GM19035 (cell line): ENCODE measurements around the gene WFDC6.

Source experiments
- ATAC-seq: cut with Tn5 transposase; IDR thresholded peaks from one replicate; pipeline ENCODE4 v1.9.1; 2021; ENCODE audit not compliant: unreplicated experiment

WFDC6 gene

GRCh38 chr20:45518282-45518681 lies 21.0 kb downstream of the WFDC6 start:
- no peak for ATAC-seq

DNA sequence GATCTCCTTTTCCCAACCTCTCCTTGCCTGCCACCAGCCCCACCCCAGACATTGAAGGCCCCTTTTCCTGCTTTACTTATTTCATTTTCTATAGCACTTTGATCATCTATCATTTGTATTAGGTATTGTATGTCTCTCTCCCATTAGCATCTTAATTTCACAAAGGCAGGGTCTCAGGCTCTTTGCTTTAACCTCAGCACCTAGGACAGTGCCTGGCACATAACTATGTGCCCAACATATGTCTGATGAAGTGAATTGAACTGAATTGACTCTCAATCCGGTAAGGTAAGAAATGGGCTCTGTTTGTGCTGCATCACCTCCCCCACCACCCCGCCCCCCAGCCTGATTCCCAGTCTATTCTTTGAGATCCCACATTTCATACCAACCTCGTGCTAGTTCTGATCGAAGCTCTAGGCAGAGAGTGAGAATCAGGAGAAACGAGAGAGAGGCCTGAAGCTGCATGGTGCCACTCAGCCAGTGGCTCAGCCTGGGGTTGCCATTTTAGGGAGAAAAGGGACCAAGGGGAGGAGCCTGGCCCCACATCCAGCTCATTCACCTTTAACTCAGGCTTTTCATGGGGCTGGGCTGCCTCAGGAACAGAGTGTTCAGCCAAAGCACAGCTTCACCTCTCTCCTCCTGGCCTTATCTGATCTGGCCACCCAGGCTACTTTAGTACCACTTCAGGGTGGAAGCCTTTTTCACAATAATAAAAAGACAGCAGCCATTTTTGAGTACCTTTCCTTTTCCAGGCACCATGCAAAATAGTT lies 24.0 kb downstream of the WFDC6 start, which contains the start of gene SPINT3:
Gene SPINT3 (minus strand): TSS at position 476 of the 767 bp plus-strand sequence. CDS start 14 bp downstream, at position 462.
- ATAC-seq: no peak

DNA sequence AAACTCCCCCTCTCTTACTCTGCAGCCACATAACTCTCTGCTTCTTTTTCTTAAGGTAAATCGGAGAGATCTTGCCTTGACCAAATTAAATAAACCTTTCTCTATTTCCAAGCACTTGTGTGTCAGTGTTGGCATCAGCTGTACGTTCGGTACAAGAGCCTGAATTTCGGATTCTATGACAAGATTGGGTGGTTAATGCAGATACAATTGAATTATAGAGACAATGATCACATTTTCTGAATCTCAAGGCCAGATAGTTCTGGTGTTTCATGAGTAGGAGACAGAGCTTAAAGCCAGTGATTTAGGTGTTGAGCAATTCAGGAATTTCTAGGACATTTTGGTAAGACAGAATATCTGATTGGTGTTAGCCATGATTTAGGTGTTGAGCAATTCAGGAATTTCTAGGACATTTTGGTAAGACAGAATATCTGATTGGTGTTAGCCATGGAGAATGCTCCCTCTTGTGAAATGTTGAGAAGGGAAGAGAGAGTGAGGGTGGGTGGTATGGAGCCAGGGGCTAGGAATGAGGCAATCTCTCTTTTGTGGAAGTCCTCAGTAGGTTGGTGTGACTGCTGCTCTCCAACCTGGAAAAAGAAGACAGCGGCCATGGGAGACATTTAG lies 28.9 kb downstream of the WFDC6 start:
- no peak for ATAC-seq

DNA sequence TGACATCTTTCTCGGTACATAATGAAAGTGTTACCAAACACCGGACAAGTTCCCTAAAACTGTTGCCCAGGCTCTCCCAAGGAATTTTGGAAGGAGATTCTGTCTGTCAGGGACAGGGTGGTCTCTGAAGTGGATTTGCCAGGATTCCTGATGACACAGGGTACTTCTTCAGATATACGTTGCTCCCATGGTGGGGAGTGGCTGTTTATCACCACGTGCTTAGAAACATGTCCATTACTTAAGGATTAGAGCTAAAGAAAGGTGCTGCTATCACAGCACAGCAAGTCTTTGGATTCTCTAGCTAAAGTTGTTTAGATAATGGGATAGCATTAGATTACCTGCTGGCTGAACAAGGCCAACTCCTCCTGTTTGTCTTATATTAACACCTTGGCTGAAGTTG lies 30.2 kb downstream of the WFDC6 start:
- no peak for ATAC-seq

DNA sequence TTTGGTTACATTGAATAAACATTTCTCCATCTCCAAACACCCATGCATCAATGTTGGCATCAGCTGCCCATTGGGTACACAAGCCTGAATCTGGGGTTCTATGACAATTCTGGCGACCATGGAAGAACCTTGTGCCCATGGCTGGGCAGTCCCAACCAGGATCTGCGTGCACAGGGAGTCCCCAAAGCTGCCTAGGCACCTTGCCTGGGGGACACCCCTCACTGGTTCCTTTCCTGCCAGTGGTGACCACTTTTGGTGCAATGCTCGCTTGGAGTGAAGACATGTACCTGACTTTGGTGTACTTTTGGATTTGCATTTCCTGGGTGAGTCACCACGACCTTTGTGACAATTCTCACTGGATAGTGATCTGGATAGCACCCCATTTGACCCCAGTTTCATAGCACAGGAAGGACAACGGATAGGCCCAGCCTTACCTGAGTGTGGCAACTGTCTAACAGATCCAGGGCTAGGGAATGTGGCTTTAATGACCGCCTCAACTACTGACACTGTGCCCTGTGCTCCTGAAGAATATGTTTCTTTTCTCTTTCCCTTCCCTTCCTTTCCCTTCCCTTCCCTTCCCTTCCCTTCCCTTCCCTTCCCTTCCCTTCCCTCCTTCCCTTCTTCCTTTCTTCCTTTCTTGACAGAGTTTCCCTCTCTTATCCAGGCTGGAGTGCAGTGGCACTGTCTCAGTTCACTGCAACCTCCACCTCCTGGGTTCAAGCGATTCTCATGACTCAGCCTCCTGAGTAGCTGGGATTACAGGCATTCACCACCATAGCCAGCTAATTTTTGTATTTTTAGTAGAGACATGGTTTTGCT lies 31.0 kb downstream of the WFDC6 start:
- no peak for ATAC-seq

DNA sequence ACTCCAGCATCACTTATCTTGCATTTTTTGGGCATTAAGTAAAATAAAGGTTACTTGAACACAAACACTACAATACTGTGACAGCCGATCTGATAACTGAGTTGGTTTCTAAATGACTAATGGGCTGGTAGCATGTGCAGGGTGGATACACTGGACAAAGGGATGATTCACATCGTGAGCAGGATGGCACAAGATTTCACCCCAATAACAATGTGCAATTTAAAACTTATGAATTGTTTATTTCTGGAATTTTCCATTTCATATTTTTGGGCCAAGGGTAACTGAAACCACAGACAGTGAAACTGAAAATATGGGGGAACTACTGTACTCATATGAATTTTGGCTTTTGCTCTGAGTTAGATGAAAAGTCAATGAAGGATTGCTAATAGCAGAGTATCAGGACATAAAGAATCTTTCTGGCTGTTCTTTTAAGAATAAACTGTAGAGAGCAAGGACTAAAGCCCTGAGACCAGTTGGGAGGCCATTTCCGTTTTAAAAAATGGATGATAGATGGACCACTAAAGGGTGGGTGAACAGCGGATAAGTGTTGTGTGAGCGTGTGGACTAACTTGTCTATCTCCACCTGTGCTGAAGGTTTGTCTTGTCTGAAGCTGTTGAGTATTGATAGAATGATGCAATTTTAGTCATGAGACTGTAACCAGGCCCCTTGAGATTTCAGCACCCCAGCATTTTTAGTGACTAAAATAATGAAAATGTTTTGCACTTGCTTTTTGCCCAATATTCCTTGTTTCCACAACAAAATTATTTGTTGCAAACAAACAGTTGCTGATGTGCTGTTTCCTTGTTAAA lies 32.1 kb downstream of the WFDC6 start:
- no peak for ATAC-seq

DNA sequence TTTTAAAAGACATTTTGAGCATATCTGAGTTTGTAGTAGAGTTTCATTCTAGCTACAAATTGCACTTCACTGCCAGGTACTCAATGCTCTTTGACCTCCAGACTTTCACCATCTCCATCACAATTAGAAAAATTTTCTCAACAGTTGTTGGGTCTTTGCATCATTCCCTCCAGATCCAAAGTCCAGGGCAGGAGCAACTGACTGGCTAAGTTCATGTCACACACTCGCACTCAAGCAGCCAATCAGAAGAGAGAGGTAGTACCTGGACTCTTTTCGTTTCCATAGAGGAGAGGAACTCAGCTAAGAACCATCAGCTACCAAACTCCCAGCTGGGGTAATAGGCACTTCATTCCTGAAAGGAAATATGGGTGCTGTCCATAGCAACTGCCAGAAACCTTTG lies 32.9 kb downstream of the WFDC6 start:
- no peak for ATAC-seq

DNA sequence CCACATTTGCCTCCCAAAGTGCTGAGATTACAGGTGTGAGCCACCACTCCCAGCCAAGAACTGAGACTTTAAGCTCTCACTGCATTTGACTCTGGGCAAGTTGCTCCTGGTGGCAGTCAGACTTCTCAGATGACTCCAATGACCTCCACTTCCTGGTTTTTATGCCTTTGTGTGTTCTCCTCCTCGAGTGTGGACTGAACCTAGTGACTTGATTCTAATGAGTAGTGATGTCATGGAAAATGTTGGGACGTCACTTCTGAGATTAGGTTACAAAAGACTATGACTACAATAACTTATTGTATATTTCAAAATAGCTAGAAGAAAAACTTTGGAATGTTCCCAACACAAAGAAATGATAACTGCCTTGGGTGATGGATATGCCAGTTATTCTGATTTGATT lies 35.9 kb downstream of the WFDC6 start:
- ATAC-seq: no peak

GRCh38 chr20:45502561-45502960 lies 36.7 kb downstream of the WFDC6 start:
- ATAC-seq: no peak

DNA sequence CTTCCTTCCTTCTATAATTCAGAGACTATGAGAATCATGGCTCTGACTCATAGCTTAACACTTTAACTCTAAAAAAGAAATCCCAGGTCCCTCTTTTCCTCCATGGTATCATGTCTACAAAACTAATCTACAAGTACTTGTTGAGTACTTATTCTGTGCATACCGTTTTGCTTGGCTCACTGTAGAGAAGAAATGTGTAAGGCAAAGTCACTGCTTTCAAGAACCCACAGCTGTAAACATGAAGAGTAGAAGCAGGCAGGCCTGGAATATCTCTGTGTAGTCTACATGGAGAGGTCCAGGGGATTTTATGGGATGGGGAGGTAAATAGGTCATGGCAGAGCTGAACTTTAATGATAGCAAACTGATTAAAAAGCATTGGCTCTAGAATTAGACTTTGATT lies 37.7 kb downstream of the WFDC6 start:
- ATAC-seq: no peak

DNA sequence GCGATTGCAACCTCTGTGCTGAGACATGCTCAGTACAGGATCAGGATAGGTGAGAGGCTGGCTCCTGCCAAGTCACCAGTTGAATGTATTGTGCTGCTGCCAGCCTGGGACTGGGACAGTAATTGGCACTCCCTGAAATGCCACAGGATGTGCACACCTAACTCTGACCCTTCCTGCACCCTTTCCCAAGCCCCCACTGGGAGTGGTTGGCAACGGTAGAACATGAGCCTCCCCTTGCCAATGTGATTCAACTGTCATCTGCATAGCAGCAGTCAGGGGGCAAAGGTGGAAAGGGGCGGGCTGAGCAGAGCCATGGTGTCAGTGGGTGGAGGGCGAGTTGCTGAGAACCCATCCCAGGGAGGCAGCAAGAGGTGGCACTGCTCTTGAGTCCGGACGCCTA lies 39.3 kb downstream of the WFDC6 start:
- ATAC-seq: no peak

DNA sequence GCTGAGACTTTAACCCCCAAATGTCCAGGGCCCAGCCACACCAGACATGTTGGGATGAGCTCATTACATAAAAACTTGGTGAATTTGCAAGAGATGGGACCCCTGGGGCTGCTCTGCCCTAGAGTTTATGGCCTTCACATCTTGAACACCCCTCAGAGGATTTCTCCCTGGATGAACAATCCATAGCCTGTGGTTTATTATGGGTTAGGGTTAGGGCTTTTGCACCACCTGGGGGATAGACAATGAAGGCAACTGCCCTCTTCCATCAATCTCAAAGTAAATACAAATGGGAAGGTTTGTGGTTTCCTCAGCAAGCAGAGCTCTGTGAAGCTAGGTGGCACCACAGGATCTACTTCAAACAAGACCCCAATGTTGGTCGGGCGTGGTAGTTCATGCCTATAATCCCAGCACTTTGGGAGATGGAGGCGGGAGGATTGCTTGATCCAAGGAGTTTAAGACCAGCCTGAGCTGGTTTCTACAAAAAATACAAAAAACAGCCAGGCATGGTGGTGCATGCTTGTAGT lies 41.2 kb downstream of the WFDC6 start:
- ATAC-seq: no peak

GRCh38 chr20:45496166-45496565 lies 43.1 kb downstream of the WFDC6 start:
- no peak for ATAC-seq

- ATAC-seq: no peak
These were observed 43.8 kb downstream of the WFDC6 start for GRCh38 chr20:45495501-45495941.

DNA sequence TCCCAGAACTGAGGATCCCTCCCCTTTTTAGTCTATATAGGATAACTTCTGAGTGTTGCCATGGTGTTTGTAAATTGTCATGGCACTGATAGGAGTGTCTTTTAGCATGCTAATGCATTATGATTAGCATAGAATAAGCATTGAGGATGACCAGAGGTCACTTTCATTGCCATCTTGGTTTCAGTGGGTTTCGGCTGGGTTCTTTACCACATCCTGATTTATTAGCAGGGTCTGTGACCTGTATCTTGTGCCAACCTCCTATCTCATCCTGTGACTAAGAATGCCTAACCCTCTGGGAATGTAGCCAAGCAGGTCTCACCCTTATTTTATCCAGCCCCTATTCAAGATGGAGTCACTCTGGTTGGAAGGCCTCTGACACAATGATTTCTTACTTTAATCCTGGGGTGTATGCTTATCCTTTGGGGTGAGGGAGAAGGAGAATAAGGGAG lies 50.2 kb downstream of the WFDC6 start:
- ATAC-seq: no peak

DNA sequence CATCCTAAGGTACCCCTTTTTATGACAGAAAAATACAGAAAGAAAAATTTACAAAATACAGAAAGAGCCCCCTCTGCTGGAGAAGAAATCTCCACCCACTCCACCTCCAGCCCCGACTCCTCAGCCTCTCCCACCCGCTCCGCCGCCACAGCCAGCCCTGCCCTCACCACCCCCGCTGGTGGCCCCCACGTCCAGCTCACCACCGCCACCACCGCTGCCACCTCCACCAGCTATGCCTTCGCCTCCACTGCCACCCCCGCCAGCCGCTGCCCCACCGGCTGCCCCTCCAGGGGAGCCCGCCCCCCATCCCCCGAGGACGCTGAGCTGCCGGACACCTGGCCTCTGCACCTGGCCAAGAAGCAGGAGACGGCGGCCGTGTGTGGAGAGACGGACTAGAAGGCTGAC lies 52.0 kb downstream of the WFDC6 start:
- ATAC-seq: no peak

- no peak for ATAC-seq
These were observed 53.9 kb downstream of the WFDC6 start for GRCh38 chr20:45485388-45485787.

DNA sequence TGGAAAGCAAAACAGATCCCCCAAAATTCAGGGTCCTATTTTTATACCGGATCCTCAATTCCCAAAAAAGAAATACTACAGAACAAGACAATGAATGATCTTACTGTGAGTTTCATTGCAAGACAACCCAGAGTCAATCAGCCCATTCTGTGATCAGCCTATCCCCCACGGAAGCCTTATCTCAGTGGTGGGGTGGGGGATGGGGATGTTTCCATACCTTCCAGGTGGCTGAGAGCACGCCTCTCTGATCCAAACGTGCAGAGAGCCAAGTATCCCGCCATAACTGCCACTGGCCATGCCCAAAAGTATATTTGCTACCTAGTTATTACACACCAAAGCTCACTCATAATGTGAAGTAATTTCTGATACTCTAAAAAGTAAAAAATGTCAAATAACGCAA lies 54.6 kb downstream of the WFDC6 start:
- no peak for ATAC-seq
